ENCODE measurements around the gene PRSS57.

Gene PRSS57

GRCh38 chr19:639253-640160, 55.7 kb downstream of the PRSS57 start, which contains the start of gene FGF22:
Gene FGF22, plus strand, starts transcription at chr19:639879. Its CDS starts 47 bp downstream, at chr19:639926.
- Histone ChIP-seq H3K36me3 (replicated peaks in 1 of 2; ENCODE audit: control insufficient read depth in 2 of 2, insufficient read depth in 2 of 2, low read length in 2 of 2) (peaks cover 0 to 6% of the 10 kb centered on the region in 2 donors), H2BK120ac (ENCODE audit: low read depth, low read length) (no peak within 1 kb of the TSS), H3K27me3 (ENCODE audit: control insufficient read depth in 3 of 3, insufficient read depth in 3 of 3, low read depth in 1 of 3, low read length in 3 of 3) (peaks cover 0 to 4% (median 0%) of the 10 kb centered on the region in 3 experiments), H3K27ac (replicated peaks; ENCODE audit: low read length) (no peak within 1 kb of the TSS), H3K9ac (ENCODE audit: low read depth, low read length, poor library complexity) (peak within 1 kb of the TSS; percentile 88), H3K23ac (ENCODE audit: low read depth, low read length, poor library complexity) (peak within 1 kb of the TSS; percentile 65), H2BK15ac (ENCODE audit: low read length) (peak within 1 kb of the TSS; percentile 75), H4K8ac (ENCODE audit: low read depth, low read length) (peak within 1 kb of the TSS; percentile 9), H3K9me3 (replicated peaks in 1 of 2; ENCODE audit: control insufficient read depth in 2 of 2, insufficient read depth in 1 of 2, low read depth in 1 of 2, low read length in 2 of 2) (no peaks in the 10 kb centered on the region), H3K14ac (ENCODE audit: low read length) (peak within 1 kb of the TSS; percentile 89), H3K4me2 (ENCODE audit: insufficient read depth, low read length, poor library complexity, severe bottlenecking) (peak within 1 kb of the TSS; percentile 98), H3K18ac (ENCODE audit: low read length) (peak within 1 kb of the TSS; percentile 87), H3K4ac (ENCODE audit: low read length) (no peak within 1 kb of the TSS), H2AK5ac (ENCODE audit: low read depth, low read length) (peak within 1 kb of the TSS; percentile 81), H3K4me1 (ENCODE audit: control insufficient read depth in 2 of 2, insufficient read depth in 1 of 2, low read depth in 1 of 2, low read length in 2 of 2) (peaks cover 0 to 2% of the 10 kb centered on the region in 2 donors), H3K79me1 (ENCODE audit: low read depth, low read length) (peaks cover 2% of the 10 kb centered on the region), H2AFZ (ENCODE audit: low read length) (peak within 1 kb of the TSS; percentile 96), H2BK12ac (ENCODE audit: low read length) (peak within 1 kb of the TSS; percentile 84), H4K91ac (ENCODE audit: low read depth, low read length, poor library complexity) (no peak within 1 kb of the TSS), H2BK5ac (ENCODE audit: low read length) (peak within 1 kb of the TSS; percentile 39), H3K4me3 (ENCODE audit: low read length in 2 of 2) (peak within 1 kb of the TSS; percentile 43 to 76)
- peak; percentile 86 for DNase-seq (ENCODE audit: low spot score)
- WGBS, 2 donors (ENCODE audit: extremely low coverage in 2 of 2, insufficient read length in 2 of 2, insufficient replicate concordance in 1 of 2): no CpG with 5 or more reads among the region's 109 CpGs

DNA sequence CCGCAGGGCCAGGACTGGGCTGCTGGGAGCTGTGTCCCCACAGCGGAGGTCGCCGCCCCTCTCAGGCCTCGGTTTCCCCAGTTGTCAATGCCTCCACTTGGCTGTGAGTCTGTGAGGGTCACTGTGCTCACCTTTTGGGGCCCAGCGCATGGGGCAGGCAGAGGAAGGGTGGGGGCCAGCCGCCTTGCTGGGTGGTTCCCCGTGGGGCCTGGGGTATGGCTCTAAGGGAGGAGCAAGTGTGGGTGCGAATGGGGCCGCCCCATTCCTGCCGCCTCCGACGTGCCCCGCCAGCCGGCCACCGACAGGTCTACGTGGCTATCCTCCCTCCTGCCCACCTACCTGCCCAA, 56.4 kb downstream of the PRSS57 start:
- peak overlapping the region; percentile 9 for H4K8ac ChIP-seq (ENCODE audit: low read depth, low read length)
- no peak overlapping the region for H3K4ac ChIP-seq (ENCODE audit: low read length)
- no peaks in the 10 kb centered on the region for H3K9me3 ChIP-seq (replicated peaks in 1 of 2; ENCODE audit: control insufficient read depth in 2 of 2, insufficient read depth in 1 of 2, low read depth in 1 of 2, low read length in 2 of 2)
- H4K91ac ChIP-seq (ENCODE audit: low read depth, low read length, poor library complexity): no peak overlapping the region
- no peak overlapping the region for H3K9ac ChIP-seq (ENCODE audit: low read depth, low read length, poor library complexity)
- peak overlapping the region; percentile 78 for H3K4me2 ChIP-seq (ENCODE audit: insufficient read depth, low read length, poor library complexity, severe bottlenecking)
- H3K14ac ChIP-seq (ENCODE audit: low read length): peak overlapping the region; percentile 56
- peaks cover 0 to under 1% of the 10 kb centered on the region in 2 donors for H3K36me3 ChIP-seq (replicated peaks in 1 of 2; ENCODE audit: control insufficient read depth in 2 of 2, insufficient read depth in 2 of 2, low read length in 2 of 2)
- DNase-seq (ENCODE audit: low spot score): no peak
- H3K27ac ChIP-seq (replicated peaks; ENCODE audit: low read length): no peak overlapping the region
- H3K4me1 ChIP-seq (ENCODE audit: control insufficient read depth in 2 of 2, insufficient read depth in 1 of 2, low read depth in 1 of 2, low read length in 2 of 2): peaks cover 5 to 6% of the 10 kb centered on the region in 2 donors
- H3K79me1 ChIP-seq (ENCODE audit: low read depth, low read length): peaks cover 5% of the 10 kb centered on the region
- H3K27me3 ChIP-seq (ENCODE audit: control insufficient read depth in 3 of 3, insufficient read depth in 3 of 3, low read depth in 1 of 3, low read length in 3 of 3): peaks cover 0 to 4% (median 0%) of the 10 kb centered on the region in 3 experiments
- H2BK5ac ChIP-seq (ENCODE audit: low read length): no peak overlapping the region
- peak overlapping the region; percentile 71 for H2AK5ac ChIP-seq (ENCODE audit: low read depth, low read length)
- peak overlapping the region; percentile 65 for H3K23ac ChIP-seq (ENCODE audit: low read depth, low read length, poor library complexity)
- peak overlapping the region; percentile 24 for H3K18ac ChIP-seq (ENCODE audit: low read length)
- peak overlapping the region in 1 of 2 donors; percentile 43 for H3K4me3 ChIP-seq (ENCODE audit: low read length in 2 of 2)
- no peak overlapping the region for H2BK120ac ChIP-seq (ENCODE audit: low read depth, low read length)
- H2BK12ac ChIP-seq (ENCODE audit: low read length): no peak overlapping the region
- H2BK15ac ChIP-seq (ENCODE audit: low read length): no peak overlapping the region
- peak overlapping the region; percentile 96 for H2AFZ ChIP-seq (ENCODE audit: low read length)
- no CpG with 5 or more reads among the region's 17 CpGs for WGBS, 2 donors (ENCODE audit: extremely low coverage in 2 of 2, insufficient read length in 2 of 2, insufficient replicate concordance in 1 of 2)
